ENCODE data around the gene BCAP31.
"Not testable (repeated sequence)": the region's sequence is repeated elsewhere in the genome, so short reads cannot be mapped to it uniquely, and the experiment has no call there.

Gene BCAP31

DNA sequence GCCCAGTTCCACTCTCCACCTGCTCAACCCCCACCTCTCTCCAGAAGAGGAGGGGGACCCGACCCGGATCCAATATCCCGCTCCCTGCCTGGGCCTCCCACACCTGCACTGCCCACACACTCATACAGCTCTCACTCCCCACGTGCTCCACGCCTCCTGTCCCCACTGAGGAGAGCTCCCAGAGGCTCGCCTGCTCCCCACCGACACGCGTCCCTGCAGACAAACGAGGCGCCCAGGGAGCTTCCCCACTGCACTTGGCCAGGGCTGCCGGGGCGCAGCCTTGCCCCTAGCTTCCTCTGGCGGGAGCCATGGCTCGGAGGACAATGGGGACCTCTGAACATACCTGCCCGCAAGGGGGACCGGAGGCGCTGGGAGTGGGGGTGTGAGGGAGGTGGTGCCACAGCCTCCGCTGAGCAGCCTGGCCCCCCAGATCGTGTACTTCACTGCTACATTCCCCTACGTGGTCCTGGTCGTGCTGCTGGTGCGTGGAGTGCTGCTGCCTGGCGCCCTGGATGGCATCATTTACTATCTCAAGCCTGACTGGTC is 31.5 kb downstream of the BCAP31 start:
- DNase-seq, result no peak

GRCh38 chrX:153692003-153692402 is 32.2 kb downstream of the BCAP31 start:
- no peak for DNase-seq

GRCh38 chrX:153691032-153691827 is 33.0 kb downstream of the BCAP31 start:
- DNase-seq, result not testable (repeated sequence)

DNA sequence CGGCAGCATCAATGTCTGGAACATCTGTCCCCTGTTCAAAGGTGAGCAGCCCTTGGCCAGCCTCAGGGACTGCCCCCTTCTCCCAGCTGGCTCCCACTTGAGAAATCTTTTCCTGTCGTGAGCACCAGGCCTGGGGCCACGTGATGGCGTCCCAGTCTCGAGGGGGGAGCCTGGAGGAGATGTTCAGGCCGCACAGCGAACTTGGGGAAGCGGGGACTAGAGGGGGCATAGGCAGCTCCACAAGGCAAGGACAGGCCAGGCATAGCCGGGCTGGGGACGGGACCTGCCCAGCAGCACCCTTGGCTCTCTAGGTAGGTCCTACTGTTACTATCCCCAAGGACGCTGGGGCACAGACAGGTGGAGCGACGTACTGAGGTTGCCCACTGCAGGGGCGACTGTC is 33.7 kb downstream of the BCAP31 start:
- no peak for DNase-seq

GRCh38 chrX:153689654-153690465 is 34.3 kb downstream of the BCAP31 start:
- no peak for DNase-seq

DNA sequence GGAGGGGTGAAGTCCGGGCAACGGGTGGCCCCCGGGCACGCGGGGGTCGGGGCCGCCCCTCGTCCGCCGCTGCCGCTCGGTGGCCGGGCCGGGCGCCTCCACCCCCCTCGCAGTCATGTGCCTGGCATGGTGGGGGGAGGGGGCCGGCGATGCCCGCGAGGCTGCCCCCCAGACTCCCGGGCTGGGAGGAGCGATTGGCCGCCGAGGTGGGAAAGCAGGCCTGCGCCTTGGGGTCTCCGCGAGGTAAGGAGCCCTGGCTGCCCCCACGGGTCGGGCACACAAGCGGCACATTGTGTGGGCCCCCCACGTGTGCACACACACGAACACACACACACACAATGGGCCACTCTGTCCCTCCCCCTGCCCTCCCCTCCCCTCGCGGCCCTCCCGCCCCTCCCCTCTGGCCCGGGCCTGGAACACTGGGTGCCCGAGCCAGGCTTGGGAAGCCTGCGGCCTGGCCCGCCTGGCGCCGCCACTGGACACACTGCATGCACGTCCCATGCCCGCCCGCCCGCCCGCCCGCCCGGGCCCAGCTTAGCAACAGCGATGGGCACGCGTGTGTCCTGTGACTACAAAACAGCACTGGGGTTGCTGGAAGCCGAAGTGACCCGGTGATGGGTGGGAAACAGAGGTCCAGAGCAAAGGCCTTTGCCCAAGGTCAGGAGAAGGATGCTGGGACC is 35.1 kb downstream of the BCAP31 start:
- DNase-seq, result no peak

DNA sequence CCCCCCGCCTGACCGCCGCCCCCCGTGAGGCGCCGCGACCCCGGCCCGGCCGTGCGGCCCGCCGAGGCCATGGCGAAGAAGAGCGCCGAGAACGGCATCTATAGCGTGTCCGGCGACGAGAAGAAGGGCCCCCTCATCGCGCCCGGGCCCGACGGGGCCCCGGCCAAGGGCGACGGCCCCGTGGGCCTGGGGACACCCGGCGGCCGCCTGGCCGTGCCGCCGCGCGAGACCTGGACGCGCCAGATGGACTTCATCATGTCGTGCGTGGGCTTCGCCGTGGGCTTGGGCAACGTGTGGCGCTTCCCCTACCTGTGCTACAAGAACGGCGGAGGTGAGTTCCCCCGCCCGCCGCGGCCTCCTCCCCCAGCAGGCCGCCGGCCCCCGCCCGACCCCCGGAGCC is 35.7 kb downstream of the BCAP31 start:
- no peak for DNase-seq

GRCh38 chrX:153688071-153688470 is 36.1 kb downstream of the BCAP31 start:
- no peak for DNase-seq

DNA sequence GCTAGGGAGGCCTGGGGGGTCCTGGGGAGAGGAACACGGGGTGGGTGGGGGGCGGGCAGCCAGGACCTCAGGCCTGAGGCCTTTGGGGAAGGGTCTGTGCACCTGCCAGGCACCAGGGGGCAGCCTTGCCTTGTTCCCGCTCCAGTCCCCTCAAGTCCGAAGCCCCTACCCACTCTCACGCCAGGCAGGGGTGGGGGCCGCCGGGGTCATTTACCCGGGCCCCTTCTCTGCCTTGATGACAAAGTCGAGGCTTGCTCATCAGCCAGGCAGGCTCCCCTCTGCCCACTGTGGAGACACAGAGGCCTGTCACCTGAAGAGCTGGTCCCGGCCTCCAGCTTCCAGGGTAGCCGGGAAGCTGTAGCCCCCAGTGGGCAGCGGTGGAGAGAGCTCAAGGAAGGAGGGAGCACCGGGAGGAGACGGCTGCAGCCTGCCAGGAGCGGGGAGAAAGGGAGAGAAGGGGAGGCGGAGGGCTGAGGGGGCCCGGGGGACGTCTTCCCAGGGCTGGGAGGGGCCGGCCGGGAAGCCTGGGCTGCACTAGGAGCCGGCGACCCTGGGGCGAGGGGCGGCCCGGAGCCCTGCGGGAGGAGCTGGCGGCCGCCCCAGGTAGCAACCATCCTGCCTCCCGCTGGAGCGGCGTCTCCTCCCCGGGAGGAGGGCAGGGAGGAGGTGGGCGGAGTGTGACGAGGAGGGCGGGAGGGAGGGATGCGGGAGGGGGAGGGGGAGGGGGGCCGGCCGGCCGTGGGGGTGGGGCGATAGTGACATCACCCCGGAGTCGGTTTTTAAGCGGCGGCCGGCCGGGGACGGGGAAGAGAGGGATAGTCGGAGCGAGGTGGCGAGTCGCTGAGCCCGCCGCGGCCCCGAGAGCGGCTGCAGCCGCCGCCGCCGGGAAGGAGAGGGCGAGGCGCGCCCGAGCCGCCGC is 36.8 kb downstream of the BCAP31 start, which contains the start of gene SLC6A8:
SLC6A8 (plus strand) TSS at position 806 of the 919 bp plus-strand sequence. CDS start 649 bp downstream, outside the sequence.
- no peak for DNase-seq

GRCh38 chrX:153686711-153687110 is 37.5 kb downstream of the BCAP31 start:
- DNase-seq, result no peak

DNA sequence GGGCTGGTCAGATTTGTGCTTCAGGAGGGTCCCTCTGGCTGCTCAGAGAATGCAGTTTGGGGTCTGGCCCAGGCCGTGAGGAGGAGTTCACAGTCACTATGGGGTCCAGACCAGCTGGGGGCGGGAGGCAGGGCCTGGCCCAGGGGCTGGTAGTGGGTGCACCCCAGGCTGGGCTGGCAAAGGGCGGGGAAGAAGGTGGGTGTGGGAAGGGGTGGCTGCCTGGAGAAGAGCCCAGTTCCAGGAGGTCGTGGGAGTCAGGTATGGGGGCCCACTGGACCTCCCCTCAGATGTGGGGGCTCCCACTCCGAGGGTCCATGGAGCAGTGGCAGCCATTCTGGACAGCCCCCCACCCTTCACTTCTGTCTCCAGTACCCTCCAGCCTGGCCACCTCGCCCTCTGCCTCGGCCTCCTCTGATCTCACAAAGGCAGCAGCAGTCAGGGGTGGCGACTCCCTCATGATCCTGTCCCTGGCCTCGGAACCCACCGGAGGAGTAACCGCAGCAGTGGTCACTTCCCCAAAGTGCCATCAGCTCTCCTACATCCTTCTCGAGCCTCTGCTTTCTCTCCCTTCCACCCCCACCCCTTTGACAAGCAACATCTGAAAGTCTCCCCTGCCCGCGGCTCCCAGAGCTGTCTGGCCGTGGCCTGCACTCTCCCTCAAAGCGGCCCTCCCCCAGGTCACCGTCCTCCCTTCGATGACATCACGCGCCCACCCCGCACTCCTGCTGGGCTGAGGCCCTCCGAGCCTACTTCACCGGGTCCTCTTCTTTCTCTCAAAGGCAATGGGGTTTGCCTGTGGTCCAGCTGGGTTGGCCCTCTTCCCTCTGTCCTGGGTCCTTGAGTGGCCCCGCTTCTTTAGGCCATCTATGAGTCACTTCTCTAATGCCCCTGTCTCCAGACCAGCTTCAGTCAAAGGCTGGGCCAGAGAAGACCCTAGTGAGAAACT is 38.2 kb downstream of the BCAP31 start:
- DNase-seq, result no peak

DNA sequence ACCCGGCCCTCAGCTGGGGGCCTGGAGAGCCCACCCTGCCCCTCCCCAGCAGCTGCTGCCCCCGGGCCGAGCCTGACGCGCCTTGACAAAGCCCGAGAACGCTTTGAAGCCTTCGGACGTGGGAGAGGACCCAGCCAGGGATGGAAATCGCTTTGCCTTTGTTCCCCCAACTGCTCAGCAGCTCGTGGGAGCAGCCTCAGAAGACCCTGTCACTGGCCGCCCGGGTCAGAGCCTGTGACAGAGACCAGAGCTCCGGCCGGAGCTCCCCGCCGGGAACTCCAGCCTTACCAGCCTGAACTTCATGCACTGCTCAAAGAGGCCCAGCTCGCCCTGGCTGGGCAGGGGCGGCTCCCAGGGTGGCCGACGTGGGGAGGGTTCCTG is 39.0 kb downstream of the BCAP31 start:
- no peak for DNase-seq

DNA sequence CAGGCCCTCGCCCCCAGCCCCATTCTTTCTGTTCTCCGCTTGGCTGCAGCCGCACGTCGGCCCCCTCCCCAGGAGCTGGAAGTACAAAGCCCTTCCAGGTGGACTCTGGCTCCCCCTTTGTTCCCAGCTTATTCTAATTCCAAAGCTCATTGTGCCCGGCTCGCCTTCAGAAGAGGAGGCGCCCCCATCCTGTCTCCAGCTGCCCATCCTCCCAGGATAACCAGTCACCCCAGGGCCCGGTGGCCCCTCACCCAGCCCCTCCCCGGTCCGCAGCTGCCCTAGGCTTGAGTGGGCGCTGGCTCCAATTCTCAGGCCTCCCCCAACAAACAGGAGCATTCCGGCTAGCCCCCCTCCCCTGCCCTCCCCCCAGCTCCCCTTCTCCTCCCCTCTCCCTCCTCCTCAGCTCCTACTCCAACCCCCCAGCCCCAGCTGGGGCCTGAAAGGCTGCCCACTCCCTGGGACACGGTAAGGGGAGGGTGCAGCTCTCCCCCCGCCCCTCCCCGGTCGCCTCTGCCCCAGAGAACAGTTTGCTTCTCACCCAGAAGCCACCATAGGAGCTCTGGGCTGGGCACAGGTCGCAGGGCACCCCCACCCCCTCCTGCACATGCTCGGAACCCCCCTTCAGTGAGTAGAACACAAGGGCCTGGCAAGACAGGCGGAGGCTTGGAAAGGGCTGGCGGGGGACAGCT is 39.6 kb downstream of the BCAP31 start:
- no peak for DNase-seq

GRCh38 chrX:153683486-153683885 is 40.7 kb downstream of the BCAP31 start:
- DNase-seq, result not testable (repeated sequence)

DNA sequence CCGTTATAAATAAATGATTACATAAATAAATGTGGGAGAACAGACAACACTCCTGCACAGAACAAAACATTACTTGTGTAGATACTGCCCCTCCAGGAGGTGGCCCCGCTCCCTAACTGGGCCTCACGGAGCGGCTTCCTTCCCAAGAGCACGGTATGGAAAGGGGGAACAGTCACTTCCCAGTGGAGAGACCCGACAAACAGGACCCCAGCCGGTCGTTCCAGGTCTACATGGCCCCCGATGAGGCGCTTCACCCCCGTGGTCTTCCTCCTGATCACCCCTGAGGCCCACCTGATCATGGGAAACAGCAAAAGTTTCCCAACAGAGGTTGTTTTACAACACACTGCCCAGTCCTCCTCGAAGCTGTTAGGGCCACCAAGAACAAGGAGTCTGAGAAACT is 43.0 kb downstream of the BCAP31 start:
- DNase-seq, result no peak

DNA sequence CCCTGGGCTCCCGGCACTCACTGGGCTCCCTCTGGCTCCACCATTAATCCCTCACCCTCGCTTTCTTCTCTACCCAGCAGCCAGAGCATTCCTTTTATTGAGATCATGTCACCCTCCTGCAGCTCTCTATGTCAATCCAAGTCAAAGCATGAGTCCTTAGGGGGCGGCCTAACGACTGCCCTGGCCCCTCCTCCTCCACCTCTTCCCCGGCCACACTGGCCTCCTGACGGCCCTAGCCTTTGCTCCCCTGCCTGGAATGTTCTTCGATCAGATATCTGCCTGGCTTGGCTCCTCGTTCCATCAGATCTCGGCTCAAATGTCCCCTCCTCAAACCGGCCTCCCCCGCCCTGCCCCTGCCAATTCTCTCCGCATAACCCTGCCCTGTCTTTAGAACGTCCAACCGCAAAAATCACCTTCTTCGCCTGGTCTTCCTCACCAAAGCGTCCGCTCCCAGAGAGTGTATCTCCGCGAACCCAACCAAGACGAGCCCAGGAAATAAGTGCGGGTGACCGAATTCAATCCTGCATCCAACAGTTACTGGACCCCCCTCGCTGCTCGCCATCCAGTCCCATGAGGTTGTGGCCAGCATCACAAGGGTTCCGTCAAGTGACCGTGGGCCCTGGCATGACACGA is 49.9 kb downstream of the BCAP31 start:
- no peak for DNase-seq

DNA sequence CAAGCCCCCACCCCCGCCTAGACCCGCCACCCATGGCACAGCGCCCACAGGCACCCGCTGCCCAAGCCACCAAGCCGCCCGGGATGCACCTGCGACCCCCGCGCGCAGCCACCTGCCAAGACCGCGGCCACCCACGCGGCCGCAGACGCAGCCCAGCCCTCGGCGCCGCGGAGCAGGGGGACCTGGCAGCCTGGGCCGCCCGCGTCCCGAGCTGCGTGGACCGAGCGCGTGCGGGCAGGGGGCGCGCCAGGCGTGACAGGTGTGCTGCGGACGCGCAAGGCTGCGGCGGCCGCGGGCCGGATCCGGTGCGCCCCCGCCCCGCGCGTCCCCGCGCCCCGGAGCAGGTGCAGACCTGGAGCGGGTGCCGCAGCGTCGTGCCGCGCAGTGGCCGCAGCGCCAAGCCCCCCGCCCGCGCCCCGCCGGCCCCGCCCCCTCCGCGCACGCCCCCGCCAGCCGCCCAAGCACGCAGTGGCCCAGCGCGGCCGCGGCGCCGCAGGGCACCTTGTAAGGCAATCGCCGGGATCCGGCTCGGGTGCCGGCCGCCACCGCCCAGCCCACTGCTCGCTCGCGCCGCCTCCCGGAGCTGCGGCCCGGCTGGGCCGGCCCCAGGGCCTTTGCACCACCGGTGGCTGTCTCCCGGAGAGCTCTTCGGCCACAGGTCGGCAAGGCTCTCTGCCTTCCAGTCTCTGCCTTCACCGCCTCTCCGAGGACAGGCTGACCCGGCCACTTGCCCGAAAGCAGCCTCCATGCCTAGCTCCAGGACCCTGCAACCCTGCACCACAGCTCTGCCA is 50.6 kb downstream of the BCAP31 start, which contains the start of gene PNCK:
PNCK (minus strand) TSS at position 386 of the 791 bp plus-strand sequence. CDS start 737 bp downstream, outside the sequence.
- DNase-seq, result no peak

GRCh38 chrX:153672531-153673427 is 51.4 kb downstream of the BCAP31 start:
- no peak for DNase-seq
